Esophagus muscularis mucosa (tissue), 3 donors: ENCODE data around the gene NUP133.

Source experiments
- CTCF ChIP-seq, 3 experiments: fragments of 200-600 bp in 2 of 3; fragments of 450-650 bp in 1 of 3; sonication (generic) in 2 of 3; IDR thresholded peaks; one replicate each; pipeline ENCODE4 v1.5.1; 2017 to 2019; ENCODE audit warnings: antibody characterized with exemption in 3 of 3, mild to moderate bottlenecking in 2 of 3, moderate library complexity in 1 of 3
- EP300 ChIP-seq: sonication (generic); formaldehyde crosslinking; IDR thresholded peaks from one replicate; pipeline ENCODE4 v1.6.1; 2017; ENCODE audit warnings: antibody characterized with exemption

GRCh38 chr1:229440851-229441537, 67.1 kb downstream of the NUP133 start:
- no peak for TF ChIP-seq EP300
- no peak for TF ChIP-seq CTCF (IDR thresholded peaks at IDR 0.05)
